ENCODE results near the gene CREG2.

CREG2 gene

DNA sequence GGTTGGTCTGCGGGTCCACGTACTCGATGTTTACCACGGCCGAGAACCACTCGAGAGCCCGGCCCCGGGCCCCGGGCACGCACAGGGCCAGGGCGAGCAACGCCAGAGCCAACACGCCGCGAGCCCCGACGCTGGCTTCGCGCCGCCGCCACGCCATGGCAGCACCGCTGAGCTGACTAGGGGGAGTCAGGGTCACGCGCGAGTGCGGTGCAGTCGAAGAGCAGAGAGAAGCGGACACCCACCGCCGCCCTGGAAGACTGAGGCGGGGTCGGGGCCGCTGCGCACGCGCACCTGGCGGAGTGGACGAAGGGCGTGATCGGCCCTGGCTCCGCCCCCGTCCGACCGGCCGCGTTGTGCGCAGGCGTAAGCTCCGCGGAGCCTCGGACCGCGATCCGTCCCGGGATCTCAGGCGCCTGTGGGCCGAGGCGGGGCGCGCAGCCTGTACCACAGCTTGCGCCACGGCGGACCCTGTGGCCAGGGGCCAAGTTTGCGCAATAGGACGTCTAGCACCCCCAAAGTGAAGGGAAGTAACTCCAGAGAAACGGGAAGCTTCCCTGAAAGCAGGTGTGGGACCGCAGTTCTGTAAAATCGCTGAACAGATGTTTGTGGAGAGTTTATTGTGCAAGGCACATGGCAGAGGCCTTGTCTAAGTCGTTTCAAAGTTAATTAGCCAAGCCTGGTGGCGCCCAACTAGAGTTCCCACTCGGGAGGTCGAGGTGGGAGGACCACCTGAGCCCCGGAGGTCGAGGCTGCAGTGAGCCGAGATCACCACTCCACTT, 78.7 kb downstream of the CREG2 start, which contains the start of gene RNF149:
TSS of gene RNF149 (minus strand) at position 270 of the 779 bp plus-strand sequence. CDS start at position 157, 113 bp downstream.
- Histone ChIP-seq H3K27me3 (ENCODE audit: control insufficient read depth, insufficient read depth, low read length) (no peaks in the 10 kb centered on the region), H3K36me3 (ENCODE audit: control insufficient read depth, insufficient read depth, low read length) (no peaks in the 10 kb centered on the region), H3K9me3 (ENCODE audit: control insufficient read depth, low read length) (no peaks in the 10 kb centered on the region), H3K4me3 (ENCODE audit: low read length) (peak within 1 kb of the TSS; percentile 85), H3K4me1 (ENCODE audit: control insufficient read depth, insufficient read depth, low read length) (peaks cover 23% of the 10 kb centered on the region), H3K9ac (ENCODE audit: low read length) (peak within 1 kb of the TSS; percentile 95)

GRCh38 chr2:101307950-101308431, 79.3 kb downstream of the CREG2 start:
- peak overlapping the region; percentile 95 for H3K9ac ChIP-seq (ENCODE audit: low read length)
- no peaks in the 10 kb centered on the region for H3K27me3 ChIP-seq (ENCODE audit: control insufficient read depth, insufficient read depth, low read length)
- H3K4me3 ChIP-seq (ENCODE audit: low read length), result peak overlapping the region; percentile 85
- H3K9me3 ChIP-seq (ENCODE audit: control insufficient read depth, low read length), result no peaks in the 10 kb centered on the region
- peaks cover 23% of the 10 kb centered on the region for H3K4me1 ChIP-seq (ENCODE audit: control insufficient read depth, insufficient read depth, low read length)
- H3K36me3 ChIP-seq (ENCODE audit: control insufficient read depth, insufficient read depth, low read length), result no peaks in the 10 kb centered on the region

DNA sequence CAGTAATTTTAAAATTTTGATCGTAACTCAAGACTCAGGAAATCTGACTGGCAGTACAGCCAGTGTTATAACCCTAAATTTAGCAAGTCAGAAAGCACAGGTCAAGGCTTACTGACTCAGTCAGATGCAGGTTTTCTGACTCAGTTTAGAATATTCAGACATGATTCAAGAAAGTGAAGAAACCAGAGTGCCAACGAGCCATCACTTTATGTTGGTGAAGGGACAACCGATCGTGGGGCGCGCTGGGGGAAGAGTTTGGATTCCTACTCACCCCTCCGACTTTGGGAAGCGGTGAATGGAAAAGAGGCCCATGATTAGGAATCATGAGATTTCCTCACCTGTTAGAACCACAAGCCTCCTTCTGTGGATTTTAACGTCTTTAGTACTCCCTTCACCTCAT, 79.8 kb downstream of the CREG2 start:
- Histone ChIP-seq H3K9me3 (ENCODE audit: control insufficient read depth, low read length) (no peaks in the 10 kb centered on the region), H3K9ac (ENCODE audit: low read length) (peak overlapping the region; percentile 95), H3K27me3 (ENCODE audit: control insufficient read depth, insufficient read depth, low read length) (no peaks in the 10 kb centered on the region), H3K36me3 (ENCODE audit: control insufficient read depth, insufficient read depth, low read length) (no peaks in the 10 kb centered on the region), H3K4me3 (ENCODE audit: low read length) (peak overlapping the region; percentile 85), H3K4me1 (ENCODE audit: control insufficient read depth, insufficient read depth, low read length) (peaks cover 23% of the 10 kb centered on the region)

GRCh38 chr2:101306410-101306809, 80.9 kb downstream of the CREG2 start:
- H3K4me1 ChIP-seq (ENCODE audit: control insufficient read depth, insufficient read depth, low read length), result peaks cover 23% of the 10 kb centered on the region
- peak overlapping the region; percentile 95 for H3K9ac ChIP-seq (ENCODE audit: low read length)
- H3K27me3 ChIP-seq (ENCODE audit: control insufficient read depth, insufficient read depth, low read length), result no peaks in the 10 kb centered on the region

DNA sequence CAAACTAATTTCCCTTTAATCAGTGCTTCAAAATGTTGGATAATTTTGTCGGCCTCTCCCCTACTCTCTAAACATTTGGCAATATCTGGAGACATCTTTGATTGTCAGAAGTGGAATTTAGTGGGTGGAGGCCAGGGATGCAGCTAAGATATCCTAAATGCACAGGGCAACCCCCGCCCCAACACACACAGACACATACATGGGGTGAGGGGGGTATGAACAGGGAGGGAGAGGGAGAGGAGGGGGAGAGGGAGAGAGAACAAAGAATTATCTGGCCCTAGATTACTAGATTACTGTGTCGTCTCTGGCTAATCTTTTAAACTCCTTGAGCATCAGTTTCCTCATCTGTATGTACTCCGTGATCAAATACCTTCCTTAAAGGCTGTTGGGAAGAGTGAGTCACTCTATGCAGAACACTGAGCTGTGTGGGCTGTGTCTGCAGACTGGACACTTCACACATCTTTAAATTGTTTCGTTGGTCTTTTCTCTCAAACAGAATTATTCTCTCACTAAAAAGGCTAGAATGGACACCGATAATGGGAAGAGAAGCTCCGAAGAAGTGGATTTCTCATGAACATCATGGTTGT, 81.7 kb downstream of the CREG2 start:
- H3K27me3 ChIP-seq (ENCODE audit: control insufficient read depth, insufficient read depth, low read length), result no peaks in the 10 kb centered on the region
- peaks cover 17% of the 10 kb centered on the region for H3K4me1 ChIP-seq (ENCODE audit: control insufficient read depth, insufficient read depth, low read length)
- no peak overlapping the region for H3K4me3 ChIP-seq (ENCODE audit: low read length)
- H3K36me3 ChIP-seq (ENCODE audit: control insufficient read depth, insufficient read depth, low read length), result no peaks in the 10 kb centered on the region
- no peaks in the 10 kb centered on the region for H3K9me3 ChIP-seq (ENCODE audit: control insufficient read depth, low read length)
- H3K9ac ChIP-seq (ENCODE audit: low read length), result no peak overlapping the region

More at GRCh38 chr2:101306410-101306809, 80.9 kb downstream of the CREG2 start:
- H3K36me3 ChIP-seq (ENCODE audit: control insufficient read depth, insufficient read depth, low read length), result no peaks in the 10 kb centered on the region
- no peaks in the 10 kb centered on the region for H3K9me3 ChIP-seq (ENCODE audit: control insufficient read depth, low read length)
- H3K4me3 ChIP-seq (ENCODE audit: low read length), result peak overlapping the region; percentile 85

GRCh38 chr2:101305035-101305434, 82.3 kb downstream of the CREG2 start:
- Histone ChIP-seq H3K9me3 (ENCODE audit: control insufficient read depth, low read length) (no peaks in the 10 kb centered on the region), H3K36me3 (ENCODE audit: control insufficient read depth, insufficient read depth, low read length) (no peaks in the 10 kb centered on the region), H3K9ac (ENCODE audit: low read length) (no peak overlapping the region), H3K4me3 (ENCODE audit: low read length) (no peak overlapping the region), H3K27me3 (ENCODE audit: control insufficient read depth, insufficient read depth, low read length) (no peaks in the 10 kb centered on the region), H3K4me1 (ENCODE audit: control insufficient read depth, insufficient read depth, low read length) (peaks cover 17% of the 10 kb centered on the region)

GRCh38 chr2:101303688-101304087, 83.6 kb downstream of the CREG2 start:
- no peaks in the 10 kb centered on the region for H3K9me3 ChIP-seq (ENCODE audit: control insufficient read depth, low read length)
- H3K36me3 ChIP-seq (ENCODE audit: control insufficient read depth, insufficient read depth, low read length), result no peaks in the 10 kb centered on the region
- no peaks in the 10 kb centered on the region for H3K27me3 ChIP-seq (ENCODE audit: control insufficient read depth, insufficient read depth, low read length)
- H3K4me3 ChIP-seq (ENCODE audit: low read length), result no peak overlapping the region
- peaks cover 17% of the 10 kb centered on the region for H3K4me1 ChIP-seq (ENCODE audit: control insufficient read depth, insufficient read depth, low read length)
- H3K9ac ChIP-seq (ENCODE audit: low read length), result no peak overlapping the region

DNA sequence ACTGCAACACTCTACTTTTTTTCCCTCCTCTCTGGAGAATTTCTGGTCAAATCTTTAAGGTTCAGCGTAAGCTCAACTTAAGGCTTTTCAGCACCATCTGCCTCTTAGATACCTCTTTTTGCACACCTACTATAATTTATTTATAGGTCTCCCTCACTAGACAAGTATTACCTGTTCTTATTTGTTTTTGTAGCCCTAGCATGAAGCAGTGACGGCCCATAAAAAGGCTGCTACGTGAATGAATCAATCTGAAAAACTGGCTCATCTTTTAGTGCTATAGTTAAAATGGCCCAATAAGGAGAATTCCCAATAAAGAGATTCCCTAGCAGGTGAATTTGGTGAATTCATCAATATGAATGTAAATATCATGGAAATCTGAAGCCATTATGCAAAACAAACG, 85.3 kb downstream of the CREG2 start:
- H3K4me1 ChIP-seq (ENCODE audit: control insufficient read depth, insufficient read depth, low read length), result peaks cover 17% of the 10 kb centered on the region
- H3K4me3 ChIP-seq (ENCODE audit: low read length), result no peak overlapping the region
- no peaks in the 10 kb centered on the region for H3K9me3 ChIP-seq (ENCODE audit: control insufficient read depth, low read length)
- H3K9ac ChIP-seq (ENCODE audit: low read length), result no peak overlapping the region
- no peaks in the 10 kb centered on the region for H3K27me3 ChIP-seq (ENCODE audit: control insufficient read depth, insufficient read depth, low read length)
- H3K36me3 ChIP-seq (ENCODE audit: control insufficient read depth, insufficient read depth, low read length), result no peaks in the 10 kb centered on the region

DNA sequence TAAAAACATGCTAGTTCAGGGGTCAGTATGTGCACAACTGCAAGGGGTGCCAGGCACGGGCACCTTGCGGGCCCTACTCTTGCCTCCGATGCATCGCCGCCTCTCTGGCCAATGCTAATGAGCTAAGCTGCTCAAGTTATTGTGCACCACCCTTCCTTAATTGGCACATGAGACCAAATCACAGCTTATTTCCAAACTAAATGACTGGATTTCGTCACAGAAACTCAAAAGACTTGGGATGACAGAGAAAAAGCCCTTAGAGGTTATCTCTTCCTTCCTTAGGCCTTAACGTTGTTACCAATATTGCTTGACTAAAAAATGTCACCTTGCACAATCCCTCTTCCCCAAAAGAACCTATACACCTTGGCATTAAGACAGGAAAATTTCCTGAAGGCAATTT, 86.5 kb downstream of the CREG2 start:
- no peaks in the 10 kb centered on the region for H3K27me3 ChIP-seq (ENCODE audit: control insufficient read depth, insufficient read depth, low read length)
- H3K9ac ChIP-seq (ENCODE audit: low read length), result no peak overlapping the region
- H3K9me3 ChIP-seq (ENCODE audit: control insufficient read depth, low read length), result no peaks in the 10 kb centered on the region
- H3K4me1 ChIP-seq (ENCODE audit: control insufficient read depth, insufficient read depth, low read length), result peaks cover 14% of the 10 kb centered on the region
- H3K36me3 ChIP-seq (ENCODE audit: control insufficient read depth, insufficient read depth, low read length), result no peaks in the 10 kb centered on the region
- no peak overlapping the region for H3K4me3 ChIP-seq (ENCODE audit: low read length)

DNA sequence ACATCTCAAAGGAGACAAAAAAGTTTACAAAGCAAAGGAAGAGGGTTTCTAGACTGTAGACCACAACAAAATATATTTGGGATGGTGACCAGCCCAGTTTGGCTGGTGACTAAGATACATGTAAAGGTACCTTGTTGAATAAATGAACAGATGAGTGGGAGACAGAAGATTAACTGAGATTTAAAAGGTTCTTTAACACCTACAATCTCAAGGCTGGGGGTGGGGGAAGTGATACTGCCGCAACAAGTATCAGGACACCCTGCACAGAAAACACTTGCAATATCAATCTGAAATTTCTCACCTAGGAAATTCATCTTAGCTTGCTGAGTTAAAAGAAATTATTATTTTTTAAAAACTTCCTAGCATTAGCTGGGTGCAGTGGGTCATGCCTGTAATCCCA, 87.1 kb downstream of the CREG2 start:
- Histone ChIP-seq H3K27me3 (ENCODE audit: control insufficient read depth, insufficient read depth, low read length) (no peaks in the 10 kb centered on the region), H3K4me1 (ENCODE audit: control insufficient read depth, insufficient read depth, low read length) (peaks cover 15% of the 10 kb centered on the region), H3K9ac (ENCODE audit: low read length) (no peak overlapping the region), H3K4me3 (ENCODE audit: low read length) (no peak overlapping the region), H3K9me3 (ENCODE audit: control insufficient read depth, low read length) (no peaks in the 10 kb centered on the region), H3K36me3 (ENCODE audit: control insufficient read depth, insufficient read depth, low read length) (no peaks in the 10 kb centered on the region)

DNA sequence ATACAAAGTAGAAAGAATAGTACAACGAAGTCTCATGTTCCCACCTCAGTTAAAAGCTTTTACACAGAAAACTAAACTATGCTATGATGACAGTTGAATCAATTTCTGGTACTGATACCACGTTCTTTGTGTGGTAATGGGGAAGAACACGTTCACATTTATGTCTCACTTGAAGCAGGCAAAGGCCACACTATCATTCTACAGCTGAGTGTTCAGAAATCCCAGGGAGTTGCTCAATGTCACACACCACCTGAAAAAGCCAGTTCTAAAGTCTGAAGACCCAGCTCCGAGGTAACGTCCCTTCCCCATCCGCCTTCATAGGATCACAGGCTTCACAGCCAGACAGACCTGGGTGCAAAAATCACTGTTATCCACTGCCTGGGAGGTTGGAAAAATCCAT, 87.7 kb downstream of the CREG2 start:
- no peaks in the 10 kb centered on the region for H3K27me3 ChIP-seq (ENCODE audit: control insufficient read depth, insufficient read depth, low read length)
- H3K9ac ChIP-seq (ENCODE audit: low read length), result no peak overlapping the region
- no peak overlapping the region for H3K4me3 ChIP-seq (ENCODE audit: low read length)
- H3K4me1 ChIP-seq (ENCODE audit: control insufficient read depth, insufficient read depth, low read length), result peaks cover 21% of the 10 kb centered on the region
- no peaks in the 10 kb centered on the region for H3K9me3 ChIP-seq (ENCODE audit: control insufficient read depth, low read length)
- H3K36me3 ChIP-seq (ENCODE audit: control insufficient read depth, insufficient read depth, low read length), result no peaks in the 10 kb centered on the region

GRCh38 chr2:101297383-101297782, 89.9 kb downstream of the CREG2 start:
- no peaks in the 10 kb centered on the region for H3K36me3 ChIP-seq (ENCODE audit: control insufficient read depth, insufficient read depth, low read length)
- no peaks in the 10 kb centered on the region for H3K9me3 ChIP-seq (ENCODE audit: control insufficient read depth, low read length)
- no peak overlapping the region for H3K4me3 ChIP-seq (ENCODE audit: low read length)
- no peak overlapping the region for H3K9ac ChIP-seq (ENCODE audit: low read length)
- H3K4me1 ChIP-seq (ENCODE audit: control insufficient read depth, insufficient read depth, low read length), result peaks cover 24% of the 10 kb centered on the region
- no peaks in the 10 kb centered on the region for H3K27me3 ChIP-seq (ENCODE audit: control insufficient read depth, insufficient read depth, low read length)
